HG03139 (cell line): ENCODE measurements around the gene RPIA.
"Not testable (repeated sequence)": the region's sequence is repeated elsewhere in the genome, so short reads cannot be mapped to it uniquely, and the experiment has no call there.

Experiments
- ATAC-seq: cut with Tn5 transposase; IDR thresholded peaks from one replicate; pipeline ENCODE4 v1.9.1; 2021; ENCODE audit not compliant: unreplicated experiment

RPIA gene

DNA sequence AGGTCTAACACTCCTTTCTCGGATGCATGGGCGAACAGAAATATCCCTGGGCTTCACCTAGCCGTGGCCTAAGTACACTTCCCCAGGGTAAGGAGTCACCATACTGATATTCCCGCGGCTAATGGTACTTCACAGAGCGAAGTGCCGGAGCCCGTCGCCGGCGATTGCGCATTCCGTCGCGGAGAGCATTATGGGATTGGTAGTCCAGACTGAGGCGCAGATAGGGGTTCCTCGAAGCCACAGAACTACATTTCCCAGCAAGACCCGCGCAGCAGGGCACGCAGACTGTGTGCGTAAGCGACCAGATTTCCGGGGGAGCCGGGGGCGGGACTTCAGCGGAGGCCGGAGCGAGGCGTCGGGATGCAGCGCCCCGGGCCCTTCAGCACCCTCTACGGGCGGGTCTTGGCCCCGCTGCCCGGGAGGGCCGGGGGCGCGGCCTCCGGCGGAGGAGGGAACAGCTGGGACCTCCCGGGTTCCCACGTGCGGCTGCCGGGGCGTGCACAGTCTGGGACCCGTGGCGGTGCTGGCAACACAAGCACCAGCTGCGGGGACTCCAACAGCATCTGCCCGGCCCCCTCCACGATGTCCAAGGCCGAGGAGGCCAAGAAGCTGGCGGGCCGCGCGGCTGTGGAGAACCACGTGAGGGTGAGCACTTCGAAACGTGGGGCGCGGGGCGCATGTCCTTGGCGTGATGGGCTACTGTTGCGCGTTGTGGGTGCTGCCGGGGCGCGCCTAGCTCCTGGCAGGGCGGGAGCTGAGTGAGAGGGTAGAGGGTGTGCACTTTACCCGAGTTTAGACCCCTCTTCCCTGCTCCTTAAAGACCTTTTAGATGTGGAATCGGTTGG is at the start of gene RPIA:
TSS of gene RPIA (plus strand) at position 335 of the 845 bp plus-strand sequence. CDS start at position 361, 26 bp downstream.
- ATAC-seq = peak; percentile 94

DNA sequence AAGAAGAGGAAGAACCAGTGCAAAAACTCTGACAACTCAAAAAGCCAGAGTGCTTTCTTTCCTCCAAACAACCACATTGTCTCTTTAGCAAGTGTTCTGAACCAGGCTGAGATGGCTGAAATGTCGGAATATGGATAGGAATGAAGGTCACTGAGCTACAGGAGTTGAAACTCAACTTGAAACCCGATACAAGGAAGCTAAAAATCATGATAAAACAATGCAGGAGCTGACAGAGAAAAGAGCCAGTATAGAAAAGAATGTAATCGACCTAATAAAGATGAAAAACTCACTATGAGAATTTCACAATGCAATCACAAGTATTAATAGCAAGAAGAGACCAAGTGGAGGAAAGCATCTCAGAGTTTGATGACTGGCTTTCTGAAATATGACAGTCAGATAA is 49.2 kb upstream of the RPIA start:
- no peak for ATAC-seq

DNA sequence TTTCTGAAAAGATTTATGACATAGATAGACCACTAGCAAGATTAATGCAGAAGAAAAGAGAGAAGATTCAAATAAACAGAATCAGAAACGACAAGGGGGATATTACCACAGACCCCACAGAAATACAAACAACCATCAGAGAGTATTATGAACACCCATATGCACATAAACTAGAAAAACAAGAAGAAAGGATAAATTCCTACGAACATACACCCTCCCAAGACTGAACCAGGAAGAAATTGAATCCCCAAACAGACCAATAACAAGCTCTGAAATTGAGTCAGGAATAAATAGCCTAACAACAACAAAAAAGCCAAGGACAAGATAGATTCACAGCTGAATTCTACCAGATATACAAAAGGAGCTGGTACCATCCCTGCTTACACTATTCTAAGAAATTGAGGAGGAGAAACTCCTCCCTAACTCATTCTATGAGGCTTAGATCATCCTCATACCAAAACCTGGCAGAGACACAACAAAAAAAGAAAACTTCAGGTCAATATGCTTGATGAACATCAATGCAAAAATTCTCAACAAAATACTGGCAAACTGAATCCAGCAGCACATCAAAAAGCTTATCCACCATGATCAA is 46.1 kb upstream of the RPIA start:
- ATAC-seq = not testable (repeated sequence)

DNA sequence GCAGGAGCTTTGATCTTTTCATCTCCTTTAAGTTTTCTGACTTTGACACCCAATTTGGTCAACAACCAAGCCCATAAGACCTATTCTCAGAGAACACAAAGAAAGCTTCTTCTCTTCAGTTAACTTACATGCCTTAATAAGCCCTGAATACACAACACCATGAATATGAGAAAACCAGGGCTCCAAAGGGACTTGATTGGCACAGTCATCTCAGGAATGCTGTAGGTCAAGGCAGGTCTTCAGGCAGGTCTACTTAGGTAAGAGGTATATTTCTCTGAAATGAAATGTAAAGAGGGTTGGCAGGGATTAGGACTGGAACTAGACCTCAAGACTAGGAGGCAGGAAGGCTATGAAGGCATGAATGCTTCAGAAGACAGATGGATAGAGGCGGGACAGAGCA is 39.8 kb upstream of the RPIA start:
- no peak for ATAC-seq

DNA sequence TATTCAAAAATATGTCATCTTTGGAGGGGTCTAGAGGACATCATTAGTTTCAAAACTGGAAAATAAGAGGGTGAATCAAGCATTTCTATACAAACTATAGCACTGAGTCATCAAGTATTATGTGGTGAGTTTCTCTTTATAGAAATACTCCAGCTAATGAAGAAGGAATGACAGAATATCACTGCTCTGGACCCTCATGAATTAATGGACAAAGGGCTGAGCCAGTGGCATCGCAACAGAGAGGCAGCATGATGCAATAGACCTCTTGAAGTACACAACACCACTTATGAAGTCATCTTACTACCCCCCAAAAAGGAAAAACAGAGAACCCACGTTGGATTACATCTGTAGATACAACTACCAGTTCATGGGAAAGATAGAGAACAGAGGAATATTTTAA is 36.8 kb upstream of the RPIA start:
- ATAC-seq = no peak

DNA sequence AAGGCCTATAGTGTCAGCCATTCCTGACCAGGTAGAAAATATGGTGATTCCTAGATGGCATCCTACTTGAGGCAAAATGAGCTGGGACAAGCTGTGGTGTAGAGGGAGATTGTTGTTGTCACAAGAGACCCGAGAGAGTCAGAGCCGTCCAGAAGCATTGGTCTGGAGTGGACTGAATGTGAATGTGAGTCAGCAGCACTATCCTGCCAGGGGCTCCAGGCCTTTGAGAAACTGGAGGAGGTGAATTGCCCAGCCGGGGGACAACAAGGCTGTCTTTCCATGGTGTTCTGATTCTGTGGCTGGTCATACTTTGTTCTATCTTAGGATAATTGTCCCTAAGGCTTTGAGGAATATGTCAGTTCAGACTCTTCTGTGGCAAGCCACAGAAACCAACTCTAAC is 34.8 kb upstream of the RPIA start:
- no peak for ATAC-seq

DNA sequence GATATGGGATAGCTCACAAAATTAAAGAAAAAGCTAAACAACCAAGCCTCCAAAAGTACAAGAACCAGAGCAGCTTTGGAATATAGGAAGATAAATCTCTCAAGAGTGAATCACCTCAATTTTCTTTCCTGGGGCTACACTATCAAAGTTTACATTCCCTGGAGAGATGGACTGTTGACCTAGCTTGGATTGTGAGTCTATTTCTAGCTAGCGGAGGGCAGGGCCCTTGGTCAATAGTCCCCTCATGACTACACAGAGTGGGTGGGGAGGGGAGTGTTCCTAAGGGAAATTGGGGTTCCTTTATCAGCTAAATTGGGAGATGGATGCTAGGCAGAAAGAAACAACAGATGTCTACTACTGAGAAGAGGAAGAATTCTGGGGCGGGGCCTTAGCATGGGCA is 34.3 kb upstream of the RPIA start:
- no peak for ATAC-seq

DNA sequence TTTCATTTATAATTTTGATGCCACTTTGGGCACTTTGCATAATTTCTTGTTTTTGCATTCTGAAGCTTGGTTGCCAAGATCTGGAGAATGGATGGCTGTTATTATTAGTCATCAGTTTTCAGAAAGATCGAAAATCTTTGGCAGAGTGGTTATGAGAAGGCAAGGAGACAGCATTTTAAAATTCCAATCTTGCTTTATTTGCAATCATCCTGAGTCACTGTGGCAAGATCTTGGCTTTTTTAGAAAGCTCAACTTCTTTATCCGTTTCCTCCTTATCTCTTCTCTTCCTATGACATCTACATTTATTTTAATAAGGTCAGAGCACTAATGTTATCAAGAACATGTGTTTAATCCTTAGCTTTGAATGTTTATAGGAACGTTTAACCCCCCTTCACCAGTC is 33.1 kb upstream of the RPIA start:
- ATAC-seq = no peak

DNA sequence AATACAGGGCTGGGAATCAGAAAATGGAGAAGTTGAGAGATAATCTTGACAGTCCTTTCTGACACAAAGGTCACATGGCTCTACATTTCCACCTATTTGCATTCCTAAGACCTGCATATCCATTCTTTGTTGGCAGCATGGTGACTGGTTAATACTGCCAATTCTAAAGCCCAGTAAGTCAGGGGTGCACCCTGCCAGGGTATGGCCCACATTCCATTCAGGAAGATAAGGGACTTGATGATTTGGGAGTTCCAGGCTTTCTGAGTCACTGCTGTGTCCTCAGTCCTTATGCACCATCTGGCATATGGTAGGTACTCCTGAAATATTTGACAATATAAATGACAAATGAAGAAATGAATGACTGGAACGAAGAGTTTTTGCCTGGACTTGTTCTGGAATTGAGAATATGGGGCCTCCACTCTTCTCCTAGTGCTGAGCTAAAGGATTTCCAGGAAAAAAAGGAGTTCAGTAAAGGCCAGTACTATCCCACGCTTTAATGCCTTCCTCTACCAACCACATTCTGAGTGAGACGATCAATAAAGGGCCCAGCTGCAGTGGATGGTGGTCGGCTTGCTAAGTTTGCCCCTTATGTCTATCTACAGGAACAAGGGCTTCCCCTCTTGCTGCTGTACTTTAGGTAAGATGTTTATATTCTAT is 32.5 kb upstream of the RPIA start:
- no peak for ATAC-seq

DNA sequence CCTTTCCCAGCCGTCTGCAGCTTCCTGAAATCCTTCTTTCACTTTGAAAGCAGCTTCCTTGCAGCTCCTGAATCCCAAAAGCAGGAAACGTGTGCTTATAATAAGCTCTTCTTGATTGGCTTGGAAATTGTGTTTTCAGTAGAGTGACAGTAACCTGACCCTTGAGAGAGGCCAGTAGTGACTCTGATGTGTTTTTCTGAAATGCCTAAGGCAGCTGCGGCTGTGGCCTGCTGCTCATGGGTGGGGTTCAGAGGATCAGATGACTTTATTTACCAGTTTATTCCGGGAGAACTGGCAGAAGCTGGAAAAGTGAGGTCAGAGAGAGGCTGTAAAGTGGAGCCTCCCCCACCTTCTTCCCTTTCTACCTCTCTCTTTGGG is 31.9 kb upstream of the RPIA start:
- ATAC-seq = no peak

DNA sequence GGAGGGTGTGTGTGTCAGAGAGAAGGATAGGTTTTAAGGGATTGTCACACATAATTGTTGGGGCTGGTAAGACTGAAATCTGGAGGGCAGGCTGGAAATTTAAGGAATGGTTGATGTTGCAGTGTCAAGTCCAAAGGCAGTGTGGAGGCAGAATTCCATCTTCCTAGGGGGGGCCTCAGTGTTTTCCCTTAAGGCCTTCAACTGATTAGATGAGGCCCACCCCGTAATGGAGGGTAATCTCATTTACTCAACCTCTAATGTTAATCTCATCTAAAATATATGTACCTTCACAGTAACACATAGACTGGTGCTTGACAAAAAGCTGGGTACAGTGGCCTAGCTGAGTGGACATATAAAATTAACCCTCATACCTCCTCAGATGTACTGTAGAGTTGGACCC is 30.9 kb upstream of the RPIA start:
- ATAC-seq = no peak

DNA sequence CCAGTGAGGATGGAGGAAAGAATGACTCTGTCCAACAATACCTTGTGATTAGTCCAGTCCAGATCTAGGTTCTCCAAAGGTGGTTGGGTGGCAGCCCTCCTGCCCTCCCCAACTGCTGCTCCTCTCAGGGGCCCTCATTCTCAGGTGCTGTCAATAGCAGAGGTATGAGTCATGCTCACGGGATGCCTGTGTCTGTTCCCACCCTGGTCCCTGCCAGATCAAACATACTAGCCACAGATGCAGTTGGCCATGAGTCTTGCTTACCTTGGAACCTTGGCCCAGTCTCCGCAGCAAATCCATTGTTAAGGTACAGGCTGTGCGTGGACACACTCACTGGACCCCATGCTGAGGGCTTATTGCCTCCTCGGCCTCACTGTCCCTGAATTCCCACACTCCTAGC is 24.9 kb upstream of the RPIA start:
- ATAC-seq = no peak

DNA sequence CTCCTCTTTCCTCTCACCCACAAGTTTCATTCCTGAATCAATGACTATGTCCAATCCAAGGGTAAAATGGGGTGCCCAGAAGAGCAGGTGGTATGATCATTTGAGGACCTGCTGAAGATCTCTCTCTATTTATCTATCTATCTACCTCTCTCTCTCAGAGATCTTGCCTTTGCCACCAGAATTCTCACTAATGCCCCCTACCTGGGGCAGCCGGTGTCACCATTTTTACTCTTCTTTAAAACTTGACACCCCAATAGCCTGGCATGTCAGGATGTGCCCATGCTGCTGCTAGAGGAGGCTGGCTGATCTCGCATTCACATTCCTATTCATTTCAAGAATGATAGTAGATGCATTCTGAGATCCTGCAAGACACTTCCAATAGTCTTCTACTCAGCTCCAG is 24.3 kb upstream of the RPIA start:
- ATAC-seq = no peak

DNA sequence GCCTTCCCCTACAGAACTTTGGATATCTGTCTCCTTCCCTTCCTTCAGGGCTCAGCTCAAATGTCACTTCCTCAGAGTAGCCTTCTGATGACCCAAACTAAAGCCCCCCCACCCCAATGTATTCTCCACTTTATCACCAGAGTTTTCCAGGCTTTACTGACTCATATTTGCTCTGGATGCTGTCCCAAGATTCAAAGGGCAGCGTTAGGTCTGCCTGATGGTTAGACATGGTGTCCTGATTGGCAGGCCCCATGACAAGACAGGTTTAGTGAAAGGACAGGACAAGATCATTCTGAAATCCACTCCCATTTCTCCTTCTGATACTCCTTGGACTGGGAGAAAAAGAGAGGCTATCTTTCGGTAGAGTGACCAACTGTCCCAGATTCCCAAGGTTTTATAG is 22.6 kb upstream of the RPIA start:
- ATAC-seq = no peak

DNA sequence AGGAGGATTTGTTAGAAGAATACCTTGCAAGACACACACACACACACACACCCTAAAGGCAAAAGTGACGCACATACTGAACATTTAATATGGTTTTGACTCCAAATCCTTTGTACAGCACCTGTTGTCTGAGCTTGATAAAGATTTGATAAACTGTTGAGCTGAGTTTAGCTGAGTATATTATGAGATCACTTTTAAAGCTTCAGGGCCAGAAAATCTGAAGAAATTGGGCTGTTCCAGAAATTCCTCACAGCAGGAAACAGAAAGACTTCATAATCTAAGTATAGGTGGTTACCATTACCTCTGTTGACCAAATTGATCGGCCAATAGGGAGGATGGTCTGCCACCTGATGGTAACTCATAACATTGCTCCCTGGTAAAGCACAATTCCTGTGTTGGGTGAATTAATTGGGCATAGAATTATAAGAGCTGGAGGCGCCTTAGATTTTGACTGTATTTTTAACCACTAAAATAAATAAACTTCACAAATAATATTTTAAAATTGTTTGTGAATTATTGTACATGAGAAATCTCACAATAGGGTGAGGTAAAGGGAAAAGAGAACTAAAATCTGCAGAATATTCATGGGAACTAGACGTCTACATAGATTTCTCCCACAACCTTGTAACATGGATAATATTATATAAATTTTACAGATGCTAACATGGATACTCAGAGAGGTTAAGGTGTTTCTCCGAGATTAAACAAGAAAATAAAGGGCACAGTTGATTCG is 21.8 kb upstream of the RPIA start:
- peak; percentile 86 for ATAC-seq

DNA sequence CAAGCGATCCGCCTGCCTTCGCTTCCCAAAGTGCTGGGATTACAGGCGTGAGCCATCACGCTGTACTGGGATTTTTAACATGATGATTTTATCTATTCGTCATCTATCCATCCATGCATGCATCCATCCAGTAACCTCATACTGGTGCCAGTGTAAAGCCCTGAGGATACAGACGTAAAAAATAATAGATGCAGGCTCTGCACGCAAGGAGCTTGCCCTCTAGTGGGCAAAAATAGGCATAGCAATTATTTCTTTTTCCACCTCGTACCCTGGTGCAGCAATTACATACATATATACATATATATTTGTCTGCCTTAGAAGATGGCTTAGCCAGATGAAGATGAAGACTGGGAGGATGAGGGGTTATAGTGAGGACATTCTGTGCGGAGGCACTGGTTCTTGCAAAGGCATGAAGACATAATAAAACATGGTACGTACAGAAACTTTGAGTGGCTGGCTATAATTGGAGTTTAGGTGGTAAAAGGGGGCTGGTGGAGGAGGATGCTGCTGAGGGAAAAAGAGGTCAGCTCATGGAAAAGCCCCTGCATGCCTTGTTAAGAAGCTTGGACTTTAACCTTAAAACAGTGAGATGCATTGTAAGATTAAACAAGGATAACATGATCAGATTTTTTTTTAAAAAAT is 19.6 kb upstream of the RPIA start:
- ATAC-seq = no peak

DNA sequence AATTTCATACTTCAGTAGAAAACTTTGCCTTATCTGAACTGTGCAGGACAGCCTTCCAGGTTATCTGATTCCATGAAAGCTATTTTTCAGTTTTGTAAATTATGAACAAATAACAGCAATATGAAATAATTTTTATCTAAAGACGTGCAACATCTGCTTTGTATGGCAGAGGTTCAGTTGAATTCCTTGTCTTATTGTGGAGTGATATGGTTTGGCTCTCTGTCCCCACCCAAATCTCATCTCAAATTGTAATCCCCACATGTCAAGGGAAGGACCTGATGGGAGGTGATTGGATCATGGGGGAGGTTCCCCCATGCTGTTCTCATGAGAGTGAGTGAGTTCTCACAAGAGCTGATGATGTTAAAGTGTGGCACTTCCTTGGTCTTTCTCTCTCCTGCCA is 18.1 kb upstream of the RPIA start:
- no peak for ATAC-seq

DNA sequence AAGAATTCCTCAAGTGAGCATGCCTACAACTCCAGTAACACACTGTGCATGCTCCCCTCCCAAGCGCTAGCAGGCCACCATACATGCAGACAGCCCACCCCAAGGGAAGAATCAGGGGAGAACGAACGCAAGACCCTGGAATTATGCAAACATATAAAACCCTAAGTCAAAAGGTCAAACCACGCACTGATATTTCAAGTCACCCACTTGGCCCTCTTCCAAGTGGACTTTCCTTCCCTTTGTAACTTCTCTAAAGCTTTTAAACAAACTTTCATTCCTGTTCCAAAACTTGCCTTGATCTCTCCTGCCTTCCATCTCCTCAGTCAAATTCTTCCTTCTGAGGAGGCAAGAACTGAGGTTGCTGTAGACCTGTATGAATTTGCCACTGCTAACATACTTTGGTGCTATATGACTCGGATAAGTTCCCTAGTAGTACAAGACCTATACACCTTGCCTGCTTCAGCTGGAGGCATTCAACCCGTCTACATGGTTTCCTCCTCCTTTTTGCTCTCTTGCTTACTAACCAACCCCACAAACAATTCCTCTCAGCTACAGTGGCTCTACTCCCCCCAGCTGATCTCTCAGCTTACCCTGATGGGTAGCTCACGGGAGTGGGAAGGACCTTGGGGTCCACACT is 11.1 kb upstream of the RPIA start:
- no peak for ATAC-seq

DNA sequence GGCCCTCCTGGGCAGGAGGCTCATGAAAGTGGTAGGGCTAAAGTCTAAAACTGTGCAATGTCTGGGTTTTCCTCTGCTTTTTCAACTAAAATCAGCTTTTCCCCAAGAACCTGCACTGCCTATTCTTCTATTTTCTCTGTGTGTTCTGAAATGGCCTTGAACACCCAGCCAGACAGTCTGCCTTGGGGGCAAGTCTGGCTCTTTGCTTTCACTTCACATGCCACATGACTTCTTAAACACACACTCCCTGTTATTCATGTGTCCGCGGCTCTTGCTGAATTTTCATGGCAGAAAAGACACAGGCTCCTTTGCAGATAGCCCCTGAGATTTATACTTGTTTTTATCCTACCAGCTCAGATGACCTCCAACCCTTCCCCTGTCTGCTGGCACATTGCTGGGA is 10.6 kb upstream of the RPIA start:
- ATAC-seq = no peak

DNA sequence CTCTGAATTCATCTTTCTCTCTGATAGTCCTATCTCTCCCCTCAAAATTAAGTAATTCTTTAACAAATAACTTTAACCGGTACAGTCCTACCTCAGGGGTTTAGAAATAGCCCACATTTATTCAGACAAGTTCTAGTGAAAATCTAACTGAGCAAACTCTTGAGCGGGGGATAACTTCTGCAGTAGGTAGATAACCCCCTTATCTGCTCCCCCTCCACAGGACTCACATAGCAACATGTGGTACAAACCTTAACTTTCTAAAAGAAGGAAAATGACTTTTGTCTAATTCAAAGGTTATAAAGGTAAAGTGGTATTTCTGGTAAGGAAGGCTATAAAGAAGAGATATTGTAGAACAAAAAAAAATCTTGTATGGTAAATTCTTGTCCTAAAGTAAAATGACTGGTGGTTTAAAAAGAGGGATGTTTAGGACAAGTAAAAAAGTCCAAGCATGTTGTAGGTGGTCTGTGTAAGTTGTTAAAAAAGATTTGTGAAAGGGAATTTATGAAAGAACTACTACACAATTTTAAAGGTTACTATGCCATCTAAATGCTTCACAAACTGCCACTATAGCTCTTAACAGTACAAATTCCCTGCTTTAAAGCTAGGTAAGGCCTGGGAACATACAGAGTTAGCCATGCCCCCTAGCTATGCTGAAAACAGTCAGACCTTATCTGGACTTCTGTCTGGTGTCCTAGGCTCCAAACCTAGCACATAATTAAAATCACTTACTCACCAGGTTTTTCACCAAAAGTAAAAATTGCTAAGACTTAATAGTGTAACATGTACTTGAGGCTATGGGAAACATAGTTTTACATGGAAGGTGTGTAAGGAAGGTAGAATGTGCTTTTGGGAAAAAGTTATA is 8.1 kb upstream of the RPIA start:
- ATAC-seq = no peak
